ENCODE measurements around the gene TUBB4B.

The TUBB4B gene

GRCh38 chr9:137243626-137244485 is 2.8 kb downstream of the TUBB4B start:
- H3K36me3 ChIP-seq (ENCODE audit: low read length): peaks cover 8% of the 10 kb centered on the region; the same call in 1 of the 2 replicates
- H4K20me1 ChIP-seq (ENCODE audit: low read depth, low read length): peaks cover 9% of the 10 kb centered on the region; the same call in 1 of the 2 replicates
- H3K9ac ChIP-seq (ENCODE audit: low read length): no peak overlapping the region
- no peaks in the 10 kb centered on the region for H3K9me2 ChIP-seq (replicated peaks; ENCODE audit: insufficient read depth, low read length)
- H3F3A ChIP-seq (ENCODE audit: insufficient read depth): peaks cover 7% of the 10 kb centered on the region; the same call in 1 of the 2 replicates
- peaks cover 15% of the 10 kb centered on the region for H3K79me2 ChIP-seq (ENCODE audit: insufficient read depth, low read length)
- no peaks in the 10 kb centered on the region for H3K27me3 ChIP-seq (ENCODE audit: low read length)
- no peak overlapping the region for H3K4me3 ChIP-seq (ENCODE audit: insufficient read depth, low read length, poor library complexity, severe bottlenecking)
- H3K9me3 ChIP-seq (ENCODE audit: insufficient read depth, low read length): no peaks in the 10 kb centered on the region
- H3K27ac ChIP-seq (ENCODE audit: low read depth, low read length): no peak overlapping the region
- H3K4me2 ChIP-seq (ENCODE audit: low read depth, low read length, poor library complexity, severe bottlenecking): no peak overlapping the region
- TF ChIP-seq EZH2phosphoT487 (conservative IDR thresholded peaks at IDR 0.05; ENCODE audit: low read length) (no peak), CTCF (IDR thresholded peaks at IDR 0.05; ENCODE audit: insufficient read depth, low read length, poor library complexity, severe bottlenecking) (no peak)
- H2AFZ ChIP-seq (ENCODE audit: low read depth, low read length, severe bottlenecking): no peak overlapping the region

DNA sequence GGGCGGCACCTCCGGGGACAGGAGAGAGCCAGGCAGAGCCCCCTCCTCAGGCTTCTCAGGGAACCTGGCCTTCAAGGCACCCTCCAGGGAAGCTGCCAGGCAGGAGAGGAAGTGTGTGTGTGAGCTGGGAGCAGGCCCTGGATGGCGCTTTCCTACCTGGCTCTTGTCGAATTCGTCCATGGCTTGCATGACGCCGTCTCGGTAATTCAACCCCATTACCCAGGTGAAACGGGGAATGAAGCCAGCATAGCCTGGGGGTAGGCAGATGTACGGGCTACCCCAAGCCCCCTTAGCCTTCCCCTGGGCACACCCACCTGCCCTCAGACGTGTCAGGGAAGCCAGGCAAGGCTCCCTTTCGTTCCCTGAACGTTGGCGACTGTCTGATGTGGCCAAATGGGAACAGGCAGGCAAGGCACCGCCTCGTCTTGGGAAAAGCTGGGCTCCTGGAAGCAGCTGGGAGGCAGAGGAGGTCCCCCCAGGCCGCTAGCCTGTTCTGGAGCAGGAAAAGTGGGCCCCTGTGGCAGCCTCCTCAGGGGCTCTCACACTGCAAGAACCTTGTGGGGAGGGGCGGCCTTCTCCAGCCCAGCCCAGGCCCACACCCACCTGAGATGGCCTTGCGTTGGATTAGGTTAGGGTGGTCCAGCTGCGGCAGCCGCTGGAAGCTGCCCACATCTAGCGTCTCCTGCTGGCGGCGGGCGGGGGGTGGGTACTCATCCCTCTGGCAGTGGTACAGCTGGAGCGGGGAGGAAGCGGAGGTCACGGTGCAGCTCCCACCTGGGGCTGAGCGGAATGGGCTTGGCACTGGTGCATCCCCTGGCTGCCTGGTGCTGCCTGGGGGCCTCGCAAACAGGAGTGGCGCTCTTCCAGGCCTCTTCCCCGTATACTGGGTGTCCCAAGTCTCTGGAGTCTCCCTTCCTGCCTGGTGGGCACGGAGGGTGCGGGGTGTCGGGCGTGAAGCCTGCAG is 3.7 kb downstream of the TUBB4B start:
- H3K9me3 ChIP-seq (ENCODE audit: insufficient read depth, low read length): no peaks in the 10 kb centered on the region
- H3K4me2 ChIP-seq (ENCODE audit: low read depth, low read length, poor library complexity, severe bottlenecking): no peak overlapping the region
- TF ChIP-seq EZH2phosphoT487 (conservative IDR thresholded peaks at IDR 0.05; ENCODE audit: low read length) (no peak), CTCF (IDR thresholded peaks at IDR 0.05; ENCODE audit: insufficient read depth, low read length, poor library complexity, severe bottlenecking) (no peak)
- H3K27ac ChIP-seq (ENCODE audit: low read depth, low read length): no peak overlapping the region
- H3K4me3 ChIP-seq (ENCODE audit: insufficient read depth, low read length, poor library complexity, severe bottlenecking): no peak overlapping the region
- H3K9me2 ChIP-seq (replicated peaks; ENCODE audit: insufficient read depth, low read length): no peaks in the 10 kb centered on the region
- H3K27me3 ChIP-seq (ENCODE audit: low read length): no peaks in the 10 kb centered on the region
- peaks cover 9% of the 10 kb centered on the region; the same call in 1 of the 2 replicates for H4K20me1 ChIP-seq (ENCODE audit: low read depth, low read length)
- peaks cover 15% of the 10 kb centered on the region for H3K79me2 ChIP-seq (ENCODE audit: insufficient read depth, low read length)
- peaks cover 7% of the 10 kb centered on the region; the same call in 1 of the 2 replicates for H3F3A ChIP-seq (ENCODE audit: insufficient read depth)
- H2AFZ ChIP-seq (ENCODE audit: low read depth, low read length, severe bottlenecking): no peak overlapping the region
- H3K36me3 ChIP-seq (ENCODE audit: low read length): peaks cover 8% of the 10 kb centered on the region; the same call in 1 of the 2 replicates
- no peak overlapping the region for H3K9ac ChIP-seq (ENCODE audit: low read length)

- no peaks in the 10 kb centered on the region for H3K9me2 ChIP-seq (replicated peaks; ENCODE audit: insufficient read depth, low read length)
- H3K9ac ChIP-seq (ENCODE audit: low read length): no peak overlapping the region
- H3K27ac ChIP-seq (ENCODE audit: low read depth, low read length): no peak overlapping the region
- TF ChIP-seq CTCF (IDR thresholded peaks at IDR 0.05; ENCODE audit: insufficient read depth, low read length, poor library complexity, severe bottlenecking): no peak
- no peak for TF ChIP-seq EZH2phosphoT487 (conservative IDR thresholded peaks at IDR 0.05; ENCODE audit: low read length)
- no peak overlapping the region for H2AFZ ChIP-seq (ENCODE audit: low read depth, low read length, severe bottlenecking)
- no peak overlapping the region for H3K4me2 ChIP-seq (ENCODE audit: low read depth, low read length, poor library complexity, severe bottlenecking)
- no peak overlapping the region for H3K4me3 ChIP-seq (ENCODE audit: insufficient read depth, low read length, poor library complexity, severe bottlenecking)
- no peaks in the 10 kb centered on the region for H3K9me3 ChIP-seq (ENCODE audit: insufficient read depth, low read length)
- peaks cover 15% of the 10 kb centered on the region for H3K79me2 ChIP-seq (ENCODE audit: insufficient read depth, low read length)
- H4K20me1 ChIP-seq (ENCODE audit: low read depth, low read length): peaks cover 9% of the 10 kb centered on the region; the same call in 1 of the 2 replicates
- peaks cover 7% of the 10 kb centered on the region; the same call in 1 of the 2 replicates for H3F3A ChIP-seq (ENCODE audit: insufficient read depth)
- no peaks in the 10 kb centered on the region for H3K27me3 ChIP-seq (ENCODE audit: low read length)
- peaks cover 8% of the 10 kb centered on the region; the same call in 1 of the 2 replicates for H3K36me3 ChIP-seq (ENCODE audit: low read length)
Measured at GRCh38 chr9:137245450-137246421, 4.6 kb downstream of the TUBB4B start.
